HCT116 (cell line): ENCODE data around the gene SHH. TPM values are rescaled to one million over a fixed set of nuclear protein-coding genes. Genes with fewer than 3 reads are reported as not detected.

Experiments used
- ATAC-seq: fragments of 200-7000 bp; cut with Tn5 transposase; 2 replicates; pipeline ENCODE4 v1.9.1; 2020; ENCODE audit warnings: mild to moderate bottlenecking, moderate library complexity
- BruUV-seq: library from RNA; stranded (reverse); fragments of 400-500 nt; replicated peaks from 2 replicates; lab custom pipeline; 2021; lab: Mats Ljungman, UMichigan
- CTCF ChIA-PET: fragments of 300-600 bp; sonication (Branson Sonifier 250); formaldehyde crosslinking; loops from one replicate; lab custom pipeline; 2021; ENCODE audit warnings: antibody characterized with exemption; lab: Charles Lee
- POLR2A ChIA-PET: fragments of 300-600, 350-600 bp; sonication (Branson Sonifier 250); formaldehyde crosslinking; loops from one replicate; lab custom pipeline; 2021; ENCODE audit warnings: antibody characterized with exemption; lab: Charles Lee
- RAD21 ChIA-PET, 2 experiments: fragments of 300-600 bp; sonication (Branson Sonifier 250); formaldehyde crosslinking; loops; one replicate each; lab custom pipeline; 2023; ENCODE audit warnings: low total read pairs in 2 of 2; ENCODE audit not compliant: uncharacterized antibody in 2 of 2, unreplicated experiment in 2 of 2, low non-redundant PET in 1 of 2; lab: Charles Lee
- DNase-seq: peaks from one replicate; pipeline ENCODE4 v3.0.0-alpha.2; 2010; ENCODE audit warnings: low read depth, low spot score
- H2AFZ ChIP-seq: fragments of 200-600 bp; shearing (Covaris generic), sonication (generic); 2 replicates; pipeline ENCODE4 v1.6.1; 2017; ENCODE audit warnings: low read depth, mixed run types, mixed read lengths, antibody characterized with exemption, low read length; ENCODE audit not compliant: poor library complexity, severe bottlenecking
- H3K27ac ChIP-seq: 2 replicates; pipeline ENCODE4 v1.5.1; 2012; ENCODE audit warnings: low read depth, low read length
- H3K27me3 ChIP-seq: fragments of 200-600 bp; sonication (generic); 2 replicates; pipeline ENCODE4 v1.6.1; 2016; ENCODE audit warnings: mixed run types, low read length, mixed read lengths; ENCODE audit not compliant: insufficient read depth
- H3K36me3 ChIP-seq, 2 experiments: fragments of 200-500 bp in 1 of 2; fragments of 200-600 bp in 1 of 2; sonication (Bioruptor generic) in 1 of 2; sonication (generic) in 1 of 2; 2 replicates each; pipeline versions ENCODE4 v1.5.1 to v1.6.1; 2014 to 2016; ENCODE audit warnings: low read length in 2 of 2, inconsistent platforms in 1 of 2, mixed read lengths in 1 of 2, mixed run types in 1 of 2; ENCODE audit not compliant: insufficient read depth in 2 of 2, control insufficient read depth in 1 of 2
- H3K4me1 ChIP-seq, 2 experiments: fragments of 200-600 bp in 1 of 2; sonication (generic) in 1 of 2; 2 replicates each; pipeline versions ENCODE4 v1.5.1 to v1.6.1; 2012 to 2017; ENCODE audit warnings: low read length in 2 of 2, inconsistent platforms in 1 of 2, mild to moderate bottlenecking in 1 of 2, mixed read lengths in 1 of 2, mixed run types in 1 of 2, moderate library complexity in 1 of 2; ENCODE audit not compliant: insufficient read depth in 2 of 2, control insufficient read depth in 1 of 2
- H3K4me2 ChIP-seq: fragments of 200-600 bp; sonication (generic); 2 replicates; pipeline ENCODE4 v1.6.1; 2017; ENCODE audit warnings: mixed run types, low read length, mixed read lengths
- H3K4me3 ChIP-seq, 2 experiments: fragments of 200-600 bp in 1 of 2; sonication (generic) in 1 of 2; replicated peaks in 1 of 2; 2 replicates each; pipeline ENCODE4 v1.5.1; 2011 to 2016; ENCODE audit warnings: low read length in 2 of 2, control low read depth in 1 of 2, low read depth in 1 of 2, mild to moderate bottlenecking in 1 of 2, mixed read lengths in 1 of 2, mixed run types in 1 of 2
- H3K79me2 ChIP-seq: fragments of 200-600 bp; sonication (generic); 2 replicates; pipeline ENCODE4 v1.6.1; 2017; ENCODE audit warnings: mild to moderate bottlenecking, mixed run types, low read length, moderate library complexity, mixed read lengths; ENCODE audit not compliant: insufficient read depth
- H3K9ac ChIP-seq: fragments of 200-600 bp; sonication (generic); 2 replicates; pipeline ENCODE4 v1.6.1; 2016; ENCODE audit warnings: low read length, mixed read lengths
- H3K9me2 ChIP-seq: fragments of 200-600 bp; sonication (generic), shearing (Covaris generic); 2 replicates; pipeline ENCODE4 v1.6.1; 2017; ENCODE audit warnings: mixed run types, mild to moderate bottlenecking, moderate library complexity; ENCODE audit not compliant: insufficient read depth
- H3K9me3 ChIP-seq, 2 experiments: fragments of 200-500 bp in 1 of 2; fragments of 200-600 bp in 1 of 2; sonication (Bioruptor generic) in 1 of 2; sonication (generic) in 1 of 2; 2 replicates each; pipeline ENCODE4 v1.6.1; 2014 to 2017; ENCODE audit warnings: low read length in 2 of 2, mixed read lengths in 2 of 2, inconsistent platforms in 1 of 2, low read depth in 1 of 2, mild to moderate bottlenecking in 1 of 2, mixed run types in 1 of 2, moderate library complexity in 1 of 2; ENCODE audit not compliant: control insufficient read depth in 1 of 2, insufficient read depth in 1 of 2
- H4K20me1 ChIP-seq: fragments of 200-600 bp; sonication (generic), shearing (Covaris generic); 2 replicates; pipeline ENCODE4 v1.6.1; 2017; ENCODE audit warnings: mixed run types, mild to moderate bottlenecking, moderate library complexity; ENCODE audit not compliant: insufficient read depth
- CBX3 ChIP-seq: IDR thresholded peaks from 2 replicates; pipeline ENCODE4 v1.6.1; 2012; ENCODE audit warnings: low read depth
- CEBPB ChIP-seq: IDR thresholded peaks from 2 replicates; pipeline ENCODE4 v1.6.1; 2012; ENCODE audit warnings: low read depth
- EGR1 ChIP-seq: IDR thresholded peaks from 2 replicates; pipeline ENCODE4 v1.6.1; 2012; ENCODE audit warnings: low read depth
- ELF1 ChIP-seq: IDR thresholded peaks from 2 replicates; pipeline ENCODE4 v1.6.1; 2012; ENCODE audit warnings: low read depth, borderline replicate concordance
- EZH2phosphoT487 ChIP-seq: fragments of 200-600 bp; IDR thresholded peaks from 2 replicates; pipeline ENCODE4 v1.6.1; 2018; ENCODE audit warnings: antibody characterized with exemption, borderline replicate concordance
- FOSL1 ChIP-seq: IDR thresholded peaks from 2 replicates; pipeline ENCODE4 v1.6.1; 2012; ENCODE audit warnings: low read depth
- JUND ChIP-seq: IDR thresholded peaks from 2 replicates; pipeline ENCODE4 v1.6.1; 2012
- POLR2A ChIP-seq: IDR thresholded peaks from 2 replicates; pipeline ENCODE4 v1.7.0; 2011; ENCODE audit warnings: borderline replicate concordance; ENCODE audit not compliant: insufficient read depth, insufficient read length; ENCODE audit errors: extremely low read depth
- POLR2AphosphoS5 ChIP-seq: IDR thresholded peaks from 2 replicates; pipeline ENCODE4 v1.6.1; 2011; ENCODE audit warnings: mild to moderate bottlenecking, low read depth, low read length, moderate library complexity
- RAD21 ChIP-seq: IDR thresholded peaks from 2 replicates; pipeline ENCODE4 v1.6.1; 2012; ENCODE audit warnings: low read depth, mild to moderate bottlenecking
- SIN3A ChIP-seq: IDR thresholded peaks from 2 replicates; pipeline ENCODE4 v1.6.1; 2012; ENCODE audit warnings: low read depth
- SRF ChIP-seq: IDR thresholded peaks from 2 replicates; pipeline ENCODE4 v1.6.1; 2012; ENCODE audit warnings: low read depth
- TCF7L2 ChIP-seq: IDR thresholded peaks from 2 replicates; pipeline ENCODE4 v1.7.0; 2011; ENCODE audit warnings: borderline replicate concordance, inconsistent platforms; ENCODE audit not compliant: insufficient read depth, insufficient read length; ENCODE audit errors: extremely low read depth
- YY1 ChIP-seq: IDR thresholded peaks from 2 replicates; pipeline ENCODE4 v1.6.1; 2011; ENCODE audit warnings: low read length, low read depth, moderate library complexity, mild to moderate bottlenecking; ENCODE audit not compliant: insufficient replicate concordance; ENCODE audit errors: extremely low read depth
- ZFX ChIP-seq: fragments of 450-650 bp; IDR thresholded peaks from 2 replicates; pipeline ENCODE4 v1.6.1; 2017
- ZNF274 ChIP-seq: fragments of 200-500 bp; sonication (Bioruptor generic); IDR thresholded peaks from 2 replicates; pipeline ENCODE4 v1.6.1; 2014; ENCODE audit warnings: mild to moderate bottlenecking, low read depth, low read length, inconsistent platforms
- intact Hi-C: fragments of 100-400 bp; cut with micrococcal nuclease; formaldehyde crosslinking; loops from 2 replicates; pipeline ENCODE4 v1.10.0; 2022
- total RNA-seq: library from RNA; stranded (reverse); gene quantifications from one replicate; pipeline ENCODE4 v1.2.1, GENCODE V29; 2021; ENCODE audit not compliant: unreplicated experiment
- TF ChIP-seq, protein P1 (sequence below): IDR thresholded peaks from 2 replicates; pipeline ENCODE4 v1.6.1; 2011; ENCODE audit warnings: mild to moderate bottlenecking, low read length, moderate library complexity; ENCODE audit not compliant: insufficient replicate concordance; ENCODE audit errors: extremely low read depth
- TF ChIP-seq, protein P2 (sequence below): IDR thresholded peaks from 2 replicates; pipeline ENCODE4 v1.6.1; 2012
- TF ChIP-seq, protein P3 (sequence below): IDR thresholded peaks from 2 replicates; pipeline ENCODE4 v1.6.1; 2012
- TF ChIP-seq, protein P4 (sequence below), 3 experiments: fragments of 200-600 bp in 1 of 3; sonication (generic) in 1 of 3; IDR thresholded peaks in 2 of 3; conservative IDR thresholded peaks in 1 of 3; 2 replicates each; pipeline ENCODE4 v1.5.1; 2012 to 2017; ENCODE audit warnings: low read depth in 2 of 3, low read length in 2 of 3, antibody characterized with exemption in 1 of 3, borderline replicate concordance in 1 of 3, control low read depth in 1 of 3, mild to moderate bottlenecking in 1 of 3, mixed read lengths in 1 of 3, mixed run types in 1 of 3, moderate library complexity in 1 of 3; ENCODE audit not compliant: insufficient read depth in 1 of 3

The SHH gene
- total RNA-seq, 1 experiment from 2014 or later: 0.32 TPM

DNA sequence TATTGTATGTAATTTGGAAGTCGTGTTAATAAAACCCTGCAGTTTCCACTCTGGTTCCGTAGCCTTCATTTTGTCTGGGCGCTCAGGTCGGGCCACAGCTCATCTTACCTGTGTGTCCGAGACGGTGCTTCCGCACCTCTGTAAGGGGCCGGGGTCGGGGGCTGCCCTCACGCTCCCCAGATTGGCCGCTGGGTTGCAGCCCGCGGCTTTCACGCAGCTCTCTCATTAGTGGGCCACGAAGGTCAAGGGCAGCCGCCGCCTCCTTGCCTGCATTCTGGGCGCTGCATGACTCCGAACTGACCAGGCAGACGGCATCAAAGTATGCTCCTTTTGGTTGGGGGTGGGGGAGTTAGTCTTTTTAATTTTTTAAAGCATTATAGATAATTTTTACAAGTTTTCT, 30.8 kb downstream of the SHH start:
- no peaks in the 10 kb centered on the region for H3K27me3 ChIP-seq
- no peak overlapping the region for H3K27ac ChIP-seq
- BruUV-seq: no TSS peak
- POLR2A ChIA-PET: no interaction called here
- no peaks in the 10 kb centered on the region for H3K4me1 ChIP-seq
- no peak overlapping the region for H2AFZ ChIP-seq
- intact Hi-C loops: no loop called here
- DNase-seq (no peak), ATAC-seq (no peak)
- H4K20me1 ChIP-seq: no peaks in the 10 kb centered on the region; the same call in 1 of the 2 replicates
- no peak overlapping the region for H3K4me3 ChIP-seq
- H3K79me2 ChIP-seq: no peaks in the 10 kb centered on the region
- no peaks in the 10 kb centered on the region for H3K9me3 ChIP-seq
- peaks cover 0 to 9% of the 10 kb centered on the region in 2 experiments; a peak in 2 of 4 replicates for H3K36me3 ChIP-seq
- no peaks in the 10 kb centered on the region for H3K9me2 ChIP-seq
- CTCF ChIA-PET: no interaction called here
- H3K4me2 ChIP-seq: no peak overlapping the region
- H3K9ac ChIP-seq: no peak overlapping the region
- RAD21 ChIA-PET: no interaction called here
- TF ChIP-seq, protein P1, sequence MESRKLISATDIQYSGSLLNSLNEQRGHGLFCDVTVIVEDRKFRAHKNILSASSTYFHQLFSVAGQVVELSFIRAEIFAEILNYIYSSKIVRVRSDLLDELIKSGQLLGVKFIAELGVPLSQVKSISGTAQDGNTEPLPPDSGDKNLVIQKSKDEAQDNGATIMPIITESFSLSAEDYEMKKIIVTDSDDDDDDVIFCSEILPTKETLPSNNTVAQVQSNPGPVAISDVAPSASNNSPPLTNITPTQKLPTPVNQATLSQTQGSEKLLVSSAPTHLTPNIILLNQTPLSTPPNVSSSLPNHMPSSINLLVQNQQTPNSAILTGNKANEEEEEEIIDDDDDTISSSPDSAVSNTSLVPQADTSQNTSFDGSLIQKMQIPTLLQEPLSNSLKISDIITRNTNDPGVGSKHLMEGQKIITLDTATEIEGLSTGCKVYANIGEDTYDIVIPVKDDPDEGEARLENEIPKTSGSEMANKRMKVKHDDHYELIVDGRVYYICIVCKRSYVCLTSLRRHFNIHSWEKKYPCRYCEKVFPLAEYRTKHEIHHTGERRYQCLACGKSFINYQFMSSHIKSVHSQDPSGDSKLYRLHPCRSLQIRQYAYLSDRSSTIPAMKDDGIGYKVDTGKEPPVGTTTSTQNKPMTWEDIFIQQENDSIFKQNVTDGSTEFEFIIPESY: no peak
- TF ChIP-seq SIN3A (no peak), RAD21 (no peak), TCF7L2 (no peak), CEBPB (no peak), JUND (no peak), ELF1 (no peak), EGR1 (no peak), POLR2A (no peak), ZFX (no peak), YY1 (no peak), FOSL1 (no peak), EZH2phosphoT487 (no peak), POLR2AphosphoS5 (no peak), CBX3 (no peak), ZNF274 (no peak), SRF (no peak)
- TF ChIP-seq, protein P2, sequence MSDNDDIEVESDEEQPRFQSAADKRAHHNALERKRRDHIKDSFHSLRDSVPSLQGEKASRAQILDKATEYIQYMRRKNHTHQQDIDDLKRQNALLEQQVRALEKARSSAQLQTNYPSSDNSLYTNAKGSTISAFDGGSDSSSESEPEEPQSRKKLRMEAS: no peak
- TF ChIP-seq, protein P3, sequence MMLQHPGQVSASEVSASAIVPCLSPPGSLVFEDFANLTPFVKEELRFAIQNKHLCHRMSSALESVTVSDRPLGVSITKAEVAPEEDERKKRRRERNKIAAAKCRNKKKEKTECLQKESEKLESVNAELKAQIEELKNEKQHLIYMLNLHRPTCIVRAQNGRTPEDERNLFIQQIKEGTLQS: no peak
- TF ChIP-seq, protein P4, sequence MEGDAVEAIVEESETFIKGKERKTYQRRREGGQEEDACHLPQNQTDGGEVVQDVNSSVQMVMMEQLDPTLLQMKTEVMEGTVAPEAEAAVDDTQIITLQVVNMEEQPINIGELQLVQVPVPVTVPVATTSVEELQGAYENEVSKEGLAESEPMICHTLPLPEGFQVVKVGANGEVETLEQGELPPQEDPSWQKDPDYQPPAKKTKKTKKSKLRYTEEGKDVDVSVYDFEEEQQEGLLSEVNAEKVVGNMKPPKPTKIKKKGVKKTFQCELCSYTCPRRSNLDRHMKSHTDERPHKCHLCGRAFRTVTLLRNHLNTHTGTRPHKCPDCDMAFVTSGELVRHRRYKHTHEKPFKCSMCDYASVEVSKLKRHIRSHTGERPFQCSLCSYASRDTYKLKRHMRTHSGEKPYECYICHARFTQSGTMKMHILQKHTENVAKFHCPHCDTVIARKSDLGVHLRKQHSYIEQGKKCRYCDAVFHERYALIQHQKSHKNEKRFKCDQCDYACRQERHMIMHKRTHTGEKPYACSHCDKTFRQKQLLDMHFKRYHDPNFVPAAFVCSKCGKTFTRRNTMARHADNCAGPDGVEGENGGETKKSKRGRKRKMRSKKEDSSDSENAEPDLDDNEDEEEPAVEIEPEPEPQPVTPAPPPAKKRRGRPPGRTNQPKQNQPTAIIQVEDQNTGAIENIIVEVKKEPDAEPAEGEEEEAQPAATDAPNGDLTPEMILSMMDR (IDR thresholded peaks at IDR 0.05 in 2 of 3, conservative IDR thresholded peaks at IDR 0.05 in 1 of 3; ENCODE audit: borderline replicate concordance in 1 of 3, insufficient read depth in 1 of 3, low read depth in 2 of 3, low read length in 2 of 3): no peak
